PFSK-1 (cell line): ENCODE results near the gene PPP1R7.

Experiments used
- FOXP2 ChIP-seq: optimal IDR thresholded peaks from 2 replicates; pipeline ENCODE3; 2011; ENCODE audit warnings: borderline replicate concordance, control low read depth, inconsistent platforms; ENCODE audit not compliant: insufficient read depth; ENCODE audit errors: extremely low read length, extremely low read depth
- POLR2AphosphoS5 ChIP-seq: IDR thresholded peaks from 2 replicates; pipeline ENCODE4 v1.6.1; 2012; ENCODE audit warnings: low read depth, mild to moderate bottlenecking, control low read depth, low read length, moderate library complexity
- SIN3A ChIP-seq: IDR thresholded peaks from 2 replicates; pipeline ENCODE4 v1.6.1; 2012; ENCODE audit warnings: mild to moderate bottlenecking, low read length, moderate library complexity, borderline replicate concordance; ENCODE audit not compliant: insufficient read depth
- TAF1 ChIP-seq: IDR thresholded peaks from 2 replicates; pipeline ENCODE4 v1.6.1; 2012; ENCODE audit warnings: low read length, control low read depth, borderline replicate concordance; ENCODE audit not compliant: insufficient read depth
- TF ChIP-seq, protein P1 (sequence below), 2 experiments: IDR thresholded peaks; 2 replicates each; pipeline versions ENCODE4 v1.6.1 to v1.8.0; 2011 to 2012; ENCODE audit warnings: low read depth in 2 of 2, low read length in 2 of 2, control low read depth in 1 of 2, inconsistent platforms in 1 of 2, mild to moderate bottlenecking in 1 of 2, moderate library complexity in 1 of 2; ENCODE audit not compliant: insufficient read depth in 1 of 2

PPP1R7 gene

DNA sequence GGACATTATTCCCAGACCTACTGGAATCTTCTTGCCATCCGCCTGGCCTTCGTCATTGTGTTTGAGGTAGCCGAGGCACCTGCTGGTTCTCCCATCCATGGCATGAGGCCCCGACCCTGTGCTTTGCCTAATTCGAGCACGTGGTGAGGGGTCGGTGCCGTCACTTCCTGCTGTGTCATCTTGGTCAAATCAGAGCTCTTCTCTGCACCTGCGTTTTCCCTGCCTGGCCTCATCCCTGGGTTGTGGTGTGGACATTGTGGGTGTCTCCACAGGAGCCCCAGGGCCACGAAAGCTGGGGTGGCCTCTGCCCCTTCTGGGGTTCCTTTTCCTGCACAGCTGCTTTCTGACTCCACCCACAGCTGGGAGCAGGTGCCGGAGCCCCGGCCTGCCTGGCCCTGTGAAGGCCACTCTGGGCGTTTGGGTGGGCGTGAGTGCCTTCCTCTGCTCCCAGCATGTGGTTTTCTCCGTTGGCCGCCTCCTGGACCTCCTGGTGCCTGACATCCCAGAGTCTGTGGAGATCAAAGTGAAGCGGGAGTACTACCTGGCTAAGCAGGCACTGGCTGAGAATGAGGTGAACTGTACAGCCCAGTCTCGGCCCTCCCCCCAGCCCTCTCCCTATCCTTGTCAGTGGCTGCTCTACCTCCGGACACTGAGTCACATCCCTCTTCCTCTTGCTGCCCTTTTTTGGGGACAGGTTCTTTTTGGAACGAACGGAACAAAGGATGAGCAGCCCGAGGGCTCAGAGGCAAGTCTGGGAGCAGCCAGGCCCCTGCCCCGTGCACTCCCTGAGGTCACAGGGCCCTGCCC lies 73.1 kb downstream of the PPP1R7 start:
- TF ChIP-seq FOXP2, result no peak

DNA sequence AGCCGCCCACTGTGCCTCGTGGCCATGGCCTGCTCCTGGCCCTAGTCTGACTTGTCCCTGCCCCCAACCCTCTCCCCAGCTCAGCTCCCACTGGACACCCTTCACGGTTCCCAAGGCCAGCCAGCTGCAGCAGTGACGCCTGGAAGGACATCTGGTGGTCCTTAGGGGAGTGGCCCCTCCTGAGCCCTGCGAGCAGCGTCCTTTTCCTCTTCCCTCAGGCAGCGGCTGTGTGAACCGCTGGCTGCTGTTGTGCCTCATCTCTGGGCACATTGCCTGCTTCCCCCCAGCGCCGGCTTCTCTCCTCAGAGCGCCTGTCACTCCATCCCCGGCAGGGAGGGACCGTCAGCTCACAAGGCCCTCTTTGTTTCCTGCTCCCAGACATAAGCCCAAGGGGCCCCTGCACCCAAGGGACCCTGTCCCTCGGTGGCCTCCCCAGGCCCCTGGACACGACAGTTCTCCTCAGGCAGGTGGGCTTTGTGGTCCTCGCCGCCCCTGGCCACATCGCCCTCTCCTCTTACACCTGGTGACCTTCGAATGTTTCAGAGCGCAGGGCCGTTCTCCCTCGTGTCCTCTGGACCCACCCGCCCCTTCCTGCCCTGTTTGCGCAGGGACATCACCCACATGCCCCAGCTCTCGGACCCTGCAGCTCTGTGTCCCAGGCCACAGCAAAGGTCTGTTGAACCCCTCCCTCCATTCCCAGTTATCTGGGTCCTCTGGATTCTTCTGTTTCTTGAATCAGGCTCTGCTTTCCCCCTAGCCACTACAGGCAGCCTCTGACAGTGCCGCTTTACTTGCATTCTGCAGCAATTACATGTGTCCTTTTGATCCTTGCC lies 74.0 kb downstream of the PPP1R7 start:
- TF ChIP-seq, protein P1, sequence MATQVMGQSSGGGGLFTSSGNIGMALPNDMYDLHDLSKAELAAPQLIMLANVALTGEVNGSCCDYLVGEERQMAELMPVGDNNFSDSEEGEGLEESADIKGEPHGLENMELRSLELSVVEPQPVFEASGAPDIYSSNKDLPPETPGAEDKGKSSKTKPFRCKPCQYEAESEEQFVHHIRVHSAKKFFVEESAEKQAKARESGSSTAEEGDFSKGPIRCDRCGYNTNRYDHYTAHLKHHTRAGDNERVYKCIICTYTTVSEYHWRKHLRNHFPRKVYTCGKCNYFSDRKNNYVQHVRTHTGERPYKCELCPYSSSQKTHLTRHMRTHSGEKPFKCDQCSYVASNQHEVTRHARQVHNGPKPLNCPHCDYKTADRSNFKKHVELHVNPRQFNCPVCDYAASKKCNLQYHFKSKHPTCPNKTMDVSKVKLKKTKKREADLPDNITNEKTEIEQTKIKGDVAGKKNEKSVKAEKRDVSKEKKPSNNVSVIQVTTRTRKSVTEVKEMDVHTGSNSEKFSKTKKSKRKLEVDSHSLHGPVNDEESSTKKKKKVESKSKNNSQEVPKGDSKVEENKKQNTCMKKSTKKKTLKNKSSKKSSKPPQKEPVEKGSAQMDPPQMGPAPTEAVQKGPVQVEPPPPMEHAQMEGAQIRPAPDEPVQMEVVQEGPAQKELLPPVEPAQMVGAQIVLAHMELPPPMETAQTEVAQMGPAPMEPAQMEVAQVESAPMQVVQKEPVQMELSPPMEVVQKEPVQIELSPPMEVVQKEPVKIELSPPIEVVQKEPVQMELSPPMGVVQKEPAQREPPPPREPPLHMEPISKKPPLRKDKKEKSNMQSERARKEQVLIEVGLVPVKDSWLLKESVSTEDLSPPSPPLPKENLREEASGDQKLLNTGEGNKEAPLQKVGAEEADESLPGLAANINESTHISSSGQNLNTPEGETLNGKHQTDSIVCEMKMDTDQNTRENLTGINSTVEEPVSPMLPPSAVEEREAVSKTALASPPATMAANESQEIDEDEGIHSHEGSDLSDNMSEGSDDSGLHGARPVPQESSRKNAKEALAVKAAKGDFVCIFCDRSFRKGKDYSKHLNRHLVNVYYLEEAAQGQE (IDR thresholded peaks at IDR 0.05; ENCODE audit: insufficient read depth in 1 of 2, low read depth in 2 of 2, low read length in 2 of 2), result no peak
- peak; percentile 67 for TF ChIP-seq FOXP2
- no peak for TF ChIP-seq TAF1
- peak; percentile 27; the same call in 1 of the 2 replicates for TF ChIP-seq POLR2AphosphoS5

DNA sequence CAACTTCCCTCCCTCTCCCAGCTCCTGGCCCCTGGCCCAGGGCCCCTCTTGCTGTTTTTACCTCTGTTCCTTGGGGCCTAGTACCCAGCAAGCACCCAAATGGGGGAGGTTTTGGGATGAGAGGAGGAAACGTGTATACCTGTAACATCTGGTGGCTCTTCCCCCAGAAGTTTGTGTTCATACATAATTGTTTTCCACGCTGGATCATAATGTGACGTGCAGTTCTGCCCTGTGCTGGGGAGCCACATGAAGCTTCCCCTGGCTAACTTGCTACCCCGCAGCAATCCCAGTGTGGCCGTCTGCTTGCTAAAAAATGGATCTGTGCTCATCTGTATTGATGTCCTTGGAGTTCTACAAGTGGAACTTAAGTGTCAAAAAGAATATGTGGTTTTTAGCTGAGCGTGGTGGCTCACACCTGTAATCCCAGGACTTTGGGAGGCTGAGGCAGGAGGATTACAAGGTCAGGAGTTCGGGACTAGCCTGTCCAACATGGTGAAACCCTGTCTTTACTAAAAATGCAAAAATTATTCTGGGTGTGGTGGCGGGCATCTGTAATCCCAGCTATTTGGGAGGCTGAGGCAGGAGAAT lies 74.7 kb downstream of the PPP1R7 start:
- TF ChIP-seq POLR2AphosphoS5, result no peak
- no peak for TF ChIP-seq TAF1
- TF ChIP-seq, protein P1 (IDR thresholded peaks at IDR 0.05; ENCODE audit: insufficient read depth in 1 of 2, low read depth in 2 of 2, low read length in 2 of 2), result no peak
- TF ChIP-seq SIN3A, result no peak
- TF ChIP-seq FOXP2, result no peak

DNA sequence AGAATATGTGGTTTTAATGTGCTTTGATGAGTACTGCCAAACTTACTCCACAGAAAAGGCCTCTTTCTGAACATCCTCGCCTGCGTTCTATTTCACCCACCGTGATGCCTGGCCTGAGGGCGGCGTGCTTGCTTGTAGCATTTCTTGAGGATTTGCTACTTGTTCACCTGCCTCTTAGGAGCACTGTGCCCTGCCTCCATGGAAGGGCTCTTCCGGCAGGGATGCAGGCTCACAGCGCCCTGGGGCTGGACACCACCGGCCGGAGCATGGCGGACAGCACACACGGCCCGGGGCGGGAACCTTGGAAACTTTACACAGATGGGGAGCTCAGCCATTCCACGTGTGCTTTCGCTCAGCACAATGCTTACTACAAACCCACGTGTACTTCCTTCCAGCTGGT lies 75.3 kb downstream of the PPP1R7 start:
- TF ChIP-seq TAF1 (no peak), POLR2AphosphoS5 (0 out of 2 replicates have a peak, but pooled peaks have one; percentile 3), SIN3A (no peak), FOXP2 (no peak)

DNA sequence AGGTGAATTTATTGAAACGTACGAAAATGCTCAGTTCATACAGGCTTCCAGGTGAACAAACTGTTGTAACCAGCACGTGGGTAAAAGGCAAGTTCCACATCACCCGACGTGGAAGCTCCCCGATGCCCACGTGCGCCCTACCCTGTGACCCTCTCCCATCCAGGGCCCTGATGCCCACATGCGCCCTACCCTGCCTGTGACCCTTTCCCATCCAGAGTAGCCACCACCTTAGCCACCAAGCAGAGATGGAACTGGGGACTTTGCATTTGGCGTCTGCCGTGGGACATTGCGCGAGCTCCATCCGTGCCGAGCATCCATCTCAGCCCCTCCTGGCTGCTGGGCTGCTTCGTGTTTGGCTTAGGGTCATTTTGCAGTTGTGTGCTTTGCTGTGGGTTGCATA lies 75.7 kb downstream of the PPP1R7 start:
- TF ChIP-seq, protein P1 (IDR thresholded peaks at IDR 0.05; ENCODE audit: insufficient read depth in 1 of 2, low read depth in 2 of 2, low read length in 2 of 2), result no peak
- no peak for TF ChIP-seq SIN3A
- TF ChIP-seq TAF1, result no peak
- TF ChIP-seq POLR2AphosphoS5, result no peak
- no peak for TF ChIP-seq FOXP2
